ENCODE results near the gene SLC25A36.

GRCh38 chr3:140950144-140950543 is 8.5 kb downstream of the SLC25A36 start:
- TF ChIP-seq CTCF (IDR thresholded peaks at IDR 0.05) (no peak), POLR2A (IDR thresholded peaks at IDR 0.05) (no peak)

Data from Peyer's patch (tissue), 4 donors.